ENCODE measurements around the gene EIF3J. TPM values are rescaled to one million over a fixed set of nuclear protein-coding genes. Genes with fewer than 3 reads are reported as not detected.
"Not testable (repeated sequence)": the region's sequence is repeated elsewhere in the genome, so short reads cannot be mapped to it uniquely, and the experiment has no call there.

EIF3J gene
- total RNA-seq, 1 donor from 2014 or later, result 59.5 TPM

- no peak overlapping the region for H3K27ac Mint-ChIP-seq (ENCODE audit: unreplicated experiment)
These were observed 4.5 kb downstream of the EIF3J start for GRCh38 chr15:44541282-44541958.

GRCh38 chr15:44542596-44542995 lies 5.6 kb downstream of the EIF3J start:
- no peaks in the 10 kb centered on the region for H3K9me3 Mint-ChIP-seq (ENCODE audit: unreplicated experiment)
- no peak for TF ChIP-seq CTCF (IDR thresholded peaks at IDR 0.05; ENCODE audit: partially characterized antibody, unreplicated experiment)
- H3K4me3 Mint-ChIP-seq (ENCODE audit: unreplicated experiment), result no peak overlapping the region
- no peak for DNase-seq
- H3K27ac Mint-ChIP-seq (ENCODE audit: unreplicated experiment), result no peak overlapping the region
- H3K4me1 Mint-ChIP-seq (ENCODE audit: low read depth, unreplicated experiment), result peaks cover 9% of the 10 kb centered on the region
- no peaks in the 10 kb centered on the region for H3K36me3 Mint-ChIP-seq (ENCODE audit: unreplicated experiment)
- peaks cover 3% of the 10 kb centered on the region for H3K27me3 Mint-ChIP-seq (ENCODE audit: unreplicated experiment)

More at GRCh38 chr15:44541282-44541958, 4.5 kb downstream of the EIF3J start:
- Mint-ChIP-seq H3K9me3 (ENCODE audit: unreplicated experiment) (no peaks in the 10 kb centered on the region), H3K27me3 (ENCODE audit: unreplicated experiment) (peaks cover 3% of the 10 kb centered on the region), H3K4me3 (ENCODE audit: unreplicated experiment) (no peak overlapping the region), H3K36me3 (ENCODE audit: unreplicated experiment) (no peaks in the 10 kb centered on the region), H3K4me1 (ENCODE audit: low read depth, unreplicated experiment) (peaks cover 9% of the 10 kb centered on the region)
- TF ChIP-seq CTCF (IDR thresholded peaks at IDR 0.05; ENCODE audit: partially characterized antibody, unreplicated experiment), result no peak
- DNase-seq, result no peak

GRCh38 chr15:44544745-44545144 lies 7.8 kb downstream of the EIF3J start:
- not testable (repeated sequence) for H3K36me3 Mint-ChIP-seq (ENCODE audit: unreplicated experiment); H3K27me3 Mint-ChIP-seq (ENCODE audit: unreplicated experiment); H3K9me3 Mint-ChIP-seq (ENCODE audit: unreplicated experiment); H3K4me1 Mint-ChIP-seq (ENCODE audit: low read depth, unreplicated experiment); H3K27ac Mint-ChIP-seq (ENCODE audit: unreplicated experiment); DNase-seq; H3K4me3 Mint-ChIP-seq (ENCODE audit: unreplicated experiment)

GRCh38 chr15:44545913-44546802 lies 9.2 kb downstream of the EIF3J start:
- TF ChIP-seq CTCF (IDR thresholded peaks at IDR 0.05; ENCODE audit: partially characterized antibody, unreplicated experiment), result no peak
- H3K36me3 Mint-ChIP-seq (ENCODE audit: unreplicated experiment), result no peaks in the 10 kb centered on the region
- H3K4me3 Mint-ChIP-seq (ENCODE audit: unreplicated experiment), result no peak overlapping the region
- no peaks in the 10 kb centered on the region for H3K4me1 Mint-ChIP-seq (ENCODE audit: low read depth, unreplicated experiment)
- peaks cover 2% of the 10 kb centered on the region for H3K27me3 Mint-ChIP-seq (ENCODE audit: unreplicated experiment)
- no peaks in the 10 kb centered on the region for H3K9me3 Mint-ChIP-seq (ENCODE audit: unreplicated experiment)
- DNase-seq, result no peak
- no peak overlapping the region for H3K27ac Mint-ChIP-seq (ENCODE audit: unreplicated experiment)

GRCh38 chr15:44549152-44549551 lies 12.2 kb downstream of the EIF3J start:
- H3K27me3 Mint-ChIP-seq (ENCODE audit: unreplicated experiment); H3K4me3 Mint-ChIP-seq (ENCODE audit: unreplicated experiment); DNase-seq; H3K36me3 Mint-ChIP-seq (ENCODE audit: unreplicated experiment); H3K27ac Mint-ChIP-seq (ENCODE audit: unreplicated experiment); H3K9me3 Mint-ChIP-seq (ENCODE audit: unreplicated experiment); H3K4me1 Mint-ChIP-seq (ENCODE audit: low read depth, unreplicated experiment): not testable (repeated sequence)

GRCh38 chr15:44550256-44550655 lies 13.3 kb downstream of the EIF3J start:
- Mint-ChIP-seq H3K27ac (ENCODE audit: unreplicated experiment) (no peak overlapping the region), H3K4me1 (ENCODE audit: low read depth, unreplicated experiment) (no peaks in the 10 kb centered on the region), H3K9me3 (ENCODE audit: unreplicated experiment) (no peaks in the 10 kb centered on the region), H3K36me3 (ENCODE audit: unreplicated experiment) (no peaks in the 10 kb centered on the region), H3K4me3 (ENCODE audit: unreplicated experiment) (no peak overlapping the region), H3K27me3 (ENCODE audit: unreplicated experiment) (peaks cover 2% of the 10 kb centered on the region)
- no peak for DNase-seq
- peak; percentile 75 for TF ChIP-seq CTCF (IDR thresholded peaks at IDR 0.05; ENCODE audit: partially characterized antibody, unreplicated experiment)
